NCI-H2107 treated with DMSO at 0.1 percent for 48 hours (cell line): Measurements from ENCODE around the gene MRPL38.

ENCODE experiments used
- DNase-seq: peaks from one replicate; lab custom pipeline; 2025; ENCODE audit not compliant: unreplicated experiment; lab: John Stamatoyannopoulos, UW

The MRPL38 gene

GRCh38 chr17:75920045-75920560 lies 15.4 kb upstream of the MRPL38 start:
- DNase-seq = peak; percentile 23

DNA sequence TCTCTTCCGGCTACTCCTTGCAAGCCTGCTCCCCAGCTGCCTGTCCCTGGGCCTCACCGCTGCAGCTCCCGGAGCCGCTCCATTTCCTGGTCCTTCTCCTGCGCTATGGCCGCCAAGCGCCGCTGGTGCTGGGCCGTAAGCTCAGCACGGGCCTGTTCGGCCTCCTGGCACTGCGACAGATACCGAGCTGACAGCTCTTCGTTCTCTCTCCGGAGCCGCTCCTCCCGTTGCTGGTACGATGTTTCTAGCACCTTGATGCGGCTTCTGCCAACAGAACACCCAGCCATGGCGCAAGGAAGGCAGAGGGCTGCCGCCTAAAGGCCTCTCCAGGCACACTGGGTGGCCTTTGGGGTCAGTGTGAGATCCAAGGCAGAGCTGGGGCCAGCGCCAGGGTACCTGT lies 14.9 kb upstream of the MRPL38 start:
- no peak for DNase-seq

DNA sequence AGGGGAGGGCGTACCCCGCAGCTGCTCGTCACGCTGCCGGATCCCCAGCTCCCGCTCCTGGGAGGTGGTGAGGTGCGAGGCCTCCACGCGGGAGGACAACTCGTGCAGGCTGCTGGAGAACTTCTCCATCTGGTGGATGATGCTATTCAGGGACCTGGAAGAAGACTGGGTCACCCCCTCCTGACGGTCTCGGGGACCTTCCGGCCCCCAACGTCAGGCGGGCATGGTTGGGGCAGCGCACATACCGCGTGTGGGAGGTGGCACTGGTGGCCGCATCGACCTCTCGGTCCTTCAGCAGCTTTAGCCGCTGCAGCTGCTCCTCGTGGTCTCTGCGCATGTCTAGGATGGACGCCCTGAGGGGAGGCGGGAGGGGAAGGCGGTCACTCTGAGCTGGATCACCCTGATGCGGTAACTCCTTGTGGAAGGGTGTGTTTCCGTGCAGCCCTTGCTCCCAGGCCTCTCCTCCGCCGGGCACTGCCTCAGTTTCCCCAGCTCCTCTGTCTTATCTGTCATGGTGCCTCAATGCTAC lies 13.3 kb upstream of the MRPL38 start:
- DNase-seq = no peak

GRCh38 chr17:75917141-75917916 lies 12.6 kb upstream of the MRPL38 start:
- DNase-seq = no peak

DNA sequence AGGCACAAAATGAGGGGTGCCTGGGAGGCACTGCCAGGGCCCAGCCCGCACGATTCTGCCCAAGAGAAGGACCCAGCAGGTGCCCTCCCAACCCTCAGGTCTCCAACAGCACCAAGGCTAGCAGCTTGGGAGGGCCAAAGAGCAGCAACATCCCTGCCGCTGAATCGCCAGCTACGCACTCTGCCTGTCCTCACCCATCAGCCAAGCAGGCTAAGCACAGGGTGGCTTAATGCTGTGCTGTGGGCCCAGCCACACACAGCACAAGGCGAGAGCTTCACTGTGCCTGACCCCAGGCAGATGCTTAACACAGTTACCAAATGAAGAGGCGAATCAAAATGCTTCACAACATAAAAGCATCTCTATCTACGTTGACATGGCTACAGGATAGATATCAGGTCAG lies 10.6 kb upstream of the MRPL38 start:
- no peak for DNase-seq

GRCh38 chr17:75914643-75915267 lies 10.1 kb upstream of the MRPL38 start:
- no peak for DNase-seq

- no peak for DNase-seq
These were observed 9.0 kb upstream of the MRPL38 start for GRCh38 chr17:75913537-75914210.

GRCh38 chr17:75910699-75911098 lies 6.0 kb upstream of the MRPL38 start:
- peak; percentile 42 for DNase-seq

DNA sequence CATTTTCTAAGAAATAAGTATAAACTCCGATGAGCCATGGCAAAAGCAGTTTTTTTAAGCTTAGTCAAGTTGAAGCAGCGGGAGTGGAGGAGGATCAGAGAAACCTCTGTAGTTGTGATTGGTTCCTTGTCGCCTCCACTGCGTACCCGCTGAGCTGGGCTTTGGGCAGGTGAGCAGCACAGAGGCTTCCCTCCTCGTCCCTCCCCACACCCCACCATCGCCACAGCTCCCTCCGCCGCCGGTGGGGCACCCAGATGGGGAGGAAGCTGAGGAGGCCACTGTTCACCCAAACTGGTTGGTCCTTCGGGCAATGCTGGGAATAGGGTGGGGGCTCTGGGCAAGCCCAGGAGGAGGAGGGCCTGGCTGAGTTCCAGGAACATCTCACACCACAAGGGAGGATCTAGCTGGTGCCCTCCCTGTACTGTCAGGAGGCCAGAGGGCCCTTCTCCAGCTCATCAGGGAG lies 5.2 kb upstream of the MRPL38 start:
- DNase-seq = peak; percentile 80

DNA sequence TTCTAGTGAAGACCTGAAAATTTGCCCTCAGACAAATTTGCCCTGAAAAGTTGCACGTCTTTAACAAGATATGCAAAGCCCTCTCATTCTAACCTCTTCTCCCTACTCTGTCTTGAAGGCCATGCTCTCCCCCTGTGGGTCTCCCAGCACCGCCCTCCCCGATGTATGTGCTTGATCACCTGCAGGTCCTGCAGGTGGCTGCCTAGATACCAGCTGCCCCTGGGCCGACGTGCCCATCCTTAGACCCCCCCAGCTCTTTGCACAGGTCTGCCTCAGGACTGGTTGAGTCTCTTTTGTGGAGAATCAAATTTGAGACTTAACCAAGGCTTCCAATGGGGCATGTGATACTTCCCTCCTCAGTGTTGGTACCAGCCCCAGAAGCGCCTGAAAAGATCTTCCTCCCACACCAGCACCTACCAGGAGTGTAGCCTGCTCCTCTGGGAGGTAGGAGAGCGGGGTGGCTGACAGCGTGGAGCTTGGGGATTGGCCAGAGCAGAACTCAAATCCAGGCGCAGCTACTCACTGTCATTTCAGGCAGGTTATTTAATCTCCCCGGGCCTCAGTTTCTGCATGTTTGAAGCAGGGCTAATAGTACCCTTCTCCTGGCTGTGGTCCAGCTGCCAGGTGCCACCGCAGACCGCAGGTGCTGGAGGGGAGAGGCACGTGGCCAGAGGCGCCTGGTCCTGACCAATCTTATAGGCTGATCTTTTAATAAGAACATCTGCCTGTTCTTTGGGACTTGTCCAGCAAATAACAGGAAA lies 4.5 kb upstream of the MRPL38 start:
- DNase-seq = peak; percentile 96

DNA sequence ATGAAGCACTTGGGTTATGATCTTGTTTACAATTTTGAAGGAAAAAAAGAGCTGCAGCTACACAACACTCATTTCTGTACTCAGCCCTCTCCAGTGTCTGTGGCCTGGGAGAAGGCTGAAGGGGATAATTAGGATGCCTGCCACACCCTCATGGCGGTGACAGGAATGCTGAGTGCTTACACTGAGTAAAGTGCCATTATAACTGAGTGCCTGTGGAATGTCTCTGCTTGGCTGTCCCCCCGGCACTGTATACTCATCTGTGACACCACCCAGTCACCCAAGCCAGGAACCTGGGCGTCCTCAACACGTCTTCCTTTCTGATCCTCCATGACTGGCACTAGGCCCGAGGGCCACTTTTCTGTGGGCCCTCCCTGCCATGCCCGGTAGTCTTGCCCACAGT lies 3.5 kb upstream of the MRPL38 start:
- DNase-seq = peak; percentile 94

DNA sequence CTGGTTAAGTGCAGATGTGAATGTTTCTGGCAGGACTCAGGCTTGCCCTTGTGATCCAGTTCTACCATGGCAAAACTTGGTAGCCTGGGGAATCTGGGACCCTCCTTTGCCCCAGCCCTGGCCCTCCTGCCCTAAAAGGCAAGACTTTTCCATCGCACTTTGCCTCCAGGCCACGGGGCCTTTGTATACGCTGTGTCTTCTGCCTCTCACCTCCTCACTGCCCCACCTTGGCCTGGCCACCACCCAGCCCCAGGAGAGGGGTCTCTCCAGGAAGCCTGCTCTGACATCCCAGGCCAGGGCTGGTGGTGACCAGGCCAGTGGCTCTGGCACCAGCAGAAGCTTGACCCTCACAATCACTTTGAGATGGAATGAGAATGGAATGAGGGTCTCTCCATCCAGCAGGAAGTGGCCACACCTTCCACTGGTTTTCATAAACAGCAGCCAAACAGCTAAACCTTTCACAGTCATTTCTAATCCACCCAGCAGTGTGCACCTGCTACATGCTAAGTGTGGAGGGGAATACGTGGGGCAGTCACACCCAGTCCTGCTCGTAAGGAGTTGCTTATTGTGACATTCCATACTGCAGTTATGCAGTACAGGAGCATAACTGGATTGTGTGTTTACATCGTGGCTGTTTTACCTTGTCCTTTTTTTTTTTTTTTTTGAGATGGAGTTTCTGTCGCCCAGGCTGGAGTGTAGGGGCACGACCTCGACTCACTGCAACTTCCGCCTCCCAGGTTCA lies 1.6 kb upstream of the MRPL38 start:
- no peak for DNase-seq

- DNase-seq = no peak
These were observed 2.3 kb downstream of the MRPL38 start for GRCh38 chr17:75902406-75902805.

DNA sequence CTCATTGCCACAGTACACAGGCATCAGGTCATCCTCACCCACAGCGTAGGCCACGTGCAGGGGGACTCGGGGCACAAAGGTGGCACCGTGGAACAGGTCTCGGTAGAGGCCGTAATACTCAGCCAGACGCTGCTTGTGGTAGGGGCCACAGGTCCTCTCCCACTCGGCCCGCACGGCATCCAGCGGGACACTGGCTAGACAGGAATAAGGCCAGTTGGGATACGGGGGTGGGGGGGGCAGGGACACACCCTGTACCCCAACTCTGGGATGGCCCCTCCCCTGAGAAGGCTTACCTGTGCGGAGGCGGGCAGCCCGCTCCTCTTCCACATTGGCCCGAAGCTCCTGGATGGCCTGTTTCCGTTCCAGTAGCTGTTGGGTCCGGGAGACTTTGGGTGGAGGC lies 3.0 kb downstream of the MRPL38 start:
- DNase-seq = no peak

DNA sequence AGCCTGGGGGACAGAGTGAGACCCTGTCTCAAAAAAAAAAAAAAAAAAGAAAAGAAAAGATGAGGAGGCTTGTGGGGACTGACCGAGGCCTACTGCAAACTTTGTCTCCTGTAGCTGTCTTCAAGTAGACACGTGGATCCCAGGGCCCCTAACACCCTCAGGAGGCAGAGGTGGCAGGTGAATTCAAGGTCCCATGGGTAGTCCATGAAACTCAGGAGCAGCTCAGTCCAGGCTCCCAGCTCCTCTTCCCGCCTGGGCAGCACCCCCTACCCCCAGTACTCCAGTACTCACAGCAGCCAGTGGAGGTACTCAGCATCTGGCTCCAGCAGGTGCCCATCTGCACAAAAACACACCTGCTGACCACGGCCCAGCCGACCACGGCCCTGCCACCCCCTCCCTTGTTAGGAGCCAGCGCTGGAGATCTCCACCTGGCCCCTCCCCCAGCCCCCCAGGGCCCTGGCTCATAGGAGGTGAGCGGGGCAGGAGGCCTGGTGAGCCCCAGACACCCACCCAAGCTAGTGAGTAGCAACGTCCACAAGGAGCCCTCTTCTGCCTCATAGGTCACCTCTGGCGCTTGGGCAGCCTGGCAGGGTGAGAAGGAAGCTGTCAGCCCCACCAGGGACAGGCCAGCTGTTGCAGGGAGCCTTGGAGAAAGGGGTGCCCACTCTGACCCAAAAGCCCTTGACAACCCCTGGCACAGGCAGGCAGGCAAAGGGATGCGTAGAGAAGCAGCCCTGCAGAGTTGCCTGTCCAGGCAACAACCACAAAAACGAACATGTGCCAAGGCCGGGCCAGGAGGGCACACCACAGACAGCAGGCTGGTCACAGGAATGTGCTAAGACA lies 3.8 kb downstream of the MRPL38 start:
- no peak for DNase-seq

GRCh38 chr17:75899767-75900468 lies 4.8 kb downstream of the MRPL38 start:
- no peak for DNase-seq

GRCh38 chr17:75899353-75899752 lies 5.3 kb downstream of the MRPL38 start:
- no peak for DNase-seq

DNA sequence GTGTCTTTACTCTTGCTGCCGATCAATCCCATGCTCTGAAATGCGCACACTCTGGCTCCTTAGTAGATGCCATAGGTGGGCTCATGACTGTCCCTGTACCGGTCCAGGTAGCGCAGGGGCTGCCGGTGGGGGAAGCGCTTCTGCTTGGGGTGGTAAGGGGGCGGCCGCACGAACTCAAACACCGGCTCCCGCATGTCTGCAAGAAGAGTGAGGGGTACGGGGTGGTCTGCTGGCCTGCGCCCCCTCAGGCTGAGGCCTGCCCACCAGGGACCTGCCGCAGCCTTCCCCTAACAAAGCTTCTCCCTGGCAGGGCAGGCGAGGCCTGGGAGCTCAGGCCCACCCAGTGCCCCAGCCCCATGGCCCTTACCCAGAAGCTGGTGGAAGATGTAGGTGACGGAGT lies 5.9 kb downstream of the MRPL38 start:
- no peak for DNase-seq

- DNase-seq = no peak
These were observed 6.6 kb downstream of the MRPL38 start for GRCh38 chr17:75898065-75898464.
